HepG2 (cell line): ENCODE results near the gene RRP9. TPM values are rescaled to one million over a fixed set of nuclear protein-coding genes. Genes with fewer than 3 reads are reported as not detected.

Experiments
- ATAC-seq: fragments of 200-7000 bp; cut with Tn5 transposase; 3 replicates; pipeline ENCODE4 v1.9.1; 2020; ENCODE audit warnings: mild to moderate bottlenecking, moderate library complexity
- BruUV-seq: library from RNA; stranded (reverse); fragments of 400-500 nt; replicated peaks from 2 replicates; lab custom pipeline; 2021; lab: Mats Ljungman, UMichigan
- CTCF ChIA-PET: fragments of 300-600 bp; formaldehyde crosslinking; extraction: SDS; loops from one replicate; lab custom pipeline; 2021; ENCODE audit warnings: low total read pairs, inconsistent platforms, low intra/inter-chr PET ratio; lab: Yijun Ruan, JAX
- POLR2A ChIA-PET: fragments of 350-600 bp; sonication (Branson Sonifier 250); formaldehyde crosslinking; loops from one replicate; lab custom pipeline; 2020; ENCODE audit warnings: antibody characterized with exemption, inconsistent platforms; lab: Yijun Ruan, JAX
- DNase-seq: peaks from one replicate; pipeline ENCODE4 v3.0.0-alpha.2; 2015; ENCODE audit warnings: low spot score
- FAIRE-seq: peaks from 3 replicates; lab custom pipeline; 2011; peaks lifted over from hg19 to GRCh38; lab: Jason Lieb, UNC
- H2AFZ ChIP-seq: one replicate; pipeline ENCODE4 v1.6.1; 2011; ENCODE audit warnings: low read length, inconsistent platforms
- H3K27ac ChIP-seq: fragments of 300-600 bp; 3 replicates; pipeline ENCODE4 v1.8.0; 2011; ENCODE audit warnings: mixed run types, mild to moderate bottlenecking, mixed read lengths, low read length, inconsistent platforms; ENCODE audit not compliant: insufficient read depth; ENCODE audit errors: extremely low read length
- H3K27me3 ChIP-seq, 2 experiments: fragments of 200-600 bp in 1 of 2; 2 replicates in 1 of 2; 3 replicates in 1 of 2; pipeline versions ENCODE4 v1.6.0 to v1.8.0; 2011; ENCODE audit warnings: low read length in 2 of 2, mild to moderate bottlenecking in 2 of 2, moderate library complexity in 2 of 2, inconsistent platforms in 1 of 2; ENCODE audit not compliant: insufficient read depth in 2 of 2, control insufficient read depth in 1 of 2
- H3K36me3 ChIP-seq, 2 experiments: fragments of 200-600 bp in 1 of 2; replicated peaks in 1 of 2; 2 replicates in 1 of 2; 3 replicates in 1 of 2; pipeline versions ENCODE4 v1.5.1 to v1.8.0; 2011; ENCODE audit warnings: low read length in 2 of 2, inconsistent platforms in 1 of 2; ENCODE audit not compliant: insufficient read depth in 2 of 2, control insufficient read depth in 1 of 2
- H3K4me1 ChIP-seq: 2 replicates; pipeline ENCODE4 v1.5.1; 2012; ENCODE audit warnings: low read length, inconsistent platforms; ENCODE audit not compliant: insufficient read depth
- H3K4me2 ChIP-seq: 2 replicates; pipeline ENCODE4 v1.6.0; 2011; ENCODE audit warnings: low read depth, low read length, inconsistent platforms
- H3K4me3 ChIP-seq, 3 experiments: fragments of 200-600 bp in 1 of 3; sonication (generic), shearing (Covaris generic) in 1 of 3; replicated peaks in 1 of 3; 2 replicates each; pipeline ENCODE4 v1.5.1; 2011 to 2016; ENCODE audit warnings: low read length in 3 of 3, inconsistent platforms in 2 of 3, low read depth in 2 of 3, mild to moderate bottlenecking in 2 of 3, control low read depth in 1 of 3, mixed read lengths in 1 of 3; ENCODE audit not compliant: insufficient read depth in 1 of 3
- H3K79me2 ChIP-seq: one replicate; pipeline ENCODE4 v1.6.1; 2011; ENCODE audit warnings: low read length, inconsistent platforms; ENCODE audit not compliant: insufficient read depth
- H3K9ac ChIP-seq: 2 replicates; pipeline ENCODE4 v1.6.0; 2011; ENCODE audit warnings: mild to moderate bottlenecking, low read depth, low read length, inconsistent platforms; ENCODE audit not compliant: insufficient read depth
- H3K9me3 ChIP-seq: 2 replicates; pipeline ENCODE4 v1.5.1; 2012; ENCODE audit warnings: mild to moderate bottlenecking, low read length
- H4K20me1 ChIP-seq: 2 replicates; pipeline ENCODE4 v1.6.0; 2011; ENCODE audit warnings: inconsistent platforms, mild to moderate bottlenecking, low read length, moderate library complexity; ENCODE audit not compliant: insufficient read depth
- EHMT2 ChIP-seq: fragments of 200-600 bp; sonication (generic); IDR thresholded peaks from 2 replicates; pipeline ENCODE4 v1.7.0; 2017; ENCODE audit warnings: antibody characterized with exemption, low read depth, low read length, borderline replicate concordance
- GABPB1 ChIP-seq: IDR thresholded peaks from 2 replicates; pipeline ENCODE4 v1.6.1; 2016; ENCODE audit warnings: mild to moderate bottlenecking, missing genetic modification reagents, moderate library complexity, missing compliant biosample characterization
- HDAC6 ChIP-seq: fragments of 200-600 bp; sonication (generic); IDR thresholded peaks from 2 replicates; pipeline ENCODE4 v1.7.0; 2017; ENCODE audit warnings: mild to moderate bottlenecking, antibody characterized with exemption, low read length, low read depth
- KLF15 ChIP-seq: sonication (generic); formaldehyde crosslinking; IDR thresholded peaks from 2 replicates; pipeline ENCODE4 v1.8.1; 2023; ENCODE audit warnings: borderline replicate concordance, mild to moderate bottlenecking, inconsistent platforms, missing genetic modification reagents, mixed read lengths
- SOX5 ChIP-seq: IDR thresholded peaks from 2 replicates; pipeline ENCODE4 v1.6.1; 2016; ENCODE audit warnings: borderline replicate concordance
- SP1 ChIP-seq, 2 experiments: fragments of 450-650 bp in 1 of 2; sonication (generic) in 1 of 2; formaldehyde crosslinking in 1 of 2; IDR thresholded peaks; 2 replicates each; pipeline versions ENCODE4 v1.4.0 to v1.6.1; 2016 to 2020; ENCODE audit warnings: missing genetic modification reagents in 1 of 2
- TSC22D2 ChIP-seq: sonication (generic); formaldehyde crosslinking; IDR thresholded peaks from 2 replicates; pipeline ENCODE4 v1.5.1; 2020; ENCODE audit warnings: missing genetic modification reagents, mild to moderate bottlenecking, borderline replicate concordance
- ZBTB2 ChIP-seq: sonication (generic); formaldehyde crosslinking; IDR thresholded peaks from 2 replicates; pipeline ENCODE4 v1.8.0; 2022; ENCODE audit warnings: low read depth, missing genetic modification reagents
- ZNF160 ChIP-seq: sonication (generic); formaldehyde crosslinking; IDR thresholded peaks from 2 replicates; pipeline ENCODE4 v1.8.0; 2022; ENCODE audit warnings: mild to moderate bottlenecking, inconsistent platforms, missing genetic modification reagents
- ZNF644 ChIP-seq: IDR thresholded peaks from 2 replicates; pipeline ENCODE4 v1.6.1; 2016; ENCODE audit warnings: low read depth
- WGBS: methylation state at CpG from one replicate; pipeline ENCODE4 v1.1.6; 2017; ENCODE audit warnings: low lambda C conversion rate; 5-methylcytosine and 5-hydroxymethylcytosine counted together
- in situ Hi-C: cut with HindIII; loops from 2 replicates; pipeline ENCODE4 v1.10.0; 2017; ENCODE audit warnings: low pct_unique_long_range_greater_than_20kb; ENCODE audit not compliant: extremely low pct_ligation_motif_present
- intact Hi-C: fragments of 100-400 bp; cut with micrococcal nuclease; formaldehyde crosslinking; loops from one replicate; pipeline ENCODE4 v1.10.0; 2022; ENCODE audit not compliant: unreplicated experiment
- polyA plus RNA-seq, 8 experiments: library from polyadenylated mRNA; depleted of rRNA in 3 of 8; stranded (reverse) in 7 of 8; unstranded in 1 of 8; fragments of >200 nt; fragmentation: Illumina TruSeq in 4 of 8; extraction: Trizol in 4 of 8; gene quantifications; 2 replicates each; pipeline versions ENCODE4 v1.2.1 to v1.2.3, GENCODE V29; 2011 to 2016; ENCODE audit warnings: low read depth in 4 of 8, missing spikeins in 1 of 8, mixed read lengths in 1 of 8; ENCODE audit not compliant: insufficient read depth in 1 of 8
- total RNA-seq, 5 experiments: library from RNA; depleted of rRNA; stranded (reverse); fragments of >200 nt; fragmentation: Illumina TruSeq; extraction: Trizol; gene quantifications; 2 replicates each; pipeline ENCODE4 v1.2.3, GENCODE V29; 2016; ENCODE audit warnings: low read depth in 1 of 5

RRP9 gene
- total and polyA plus RNA-seq, 2 of the 13 experiments (the other 11 are each of a cell fraction or from before 2014, with no cell fraction given) = 14.8 to 44.0 TPM

DNA sequence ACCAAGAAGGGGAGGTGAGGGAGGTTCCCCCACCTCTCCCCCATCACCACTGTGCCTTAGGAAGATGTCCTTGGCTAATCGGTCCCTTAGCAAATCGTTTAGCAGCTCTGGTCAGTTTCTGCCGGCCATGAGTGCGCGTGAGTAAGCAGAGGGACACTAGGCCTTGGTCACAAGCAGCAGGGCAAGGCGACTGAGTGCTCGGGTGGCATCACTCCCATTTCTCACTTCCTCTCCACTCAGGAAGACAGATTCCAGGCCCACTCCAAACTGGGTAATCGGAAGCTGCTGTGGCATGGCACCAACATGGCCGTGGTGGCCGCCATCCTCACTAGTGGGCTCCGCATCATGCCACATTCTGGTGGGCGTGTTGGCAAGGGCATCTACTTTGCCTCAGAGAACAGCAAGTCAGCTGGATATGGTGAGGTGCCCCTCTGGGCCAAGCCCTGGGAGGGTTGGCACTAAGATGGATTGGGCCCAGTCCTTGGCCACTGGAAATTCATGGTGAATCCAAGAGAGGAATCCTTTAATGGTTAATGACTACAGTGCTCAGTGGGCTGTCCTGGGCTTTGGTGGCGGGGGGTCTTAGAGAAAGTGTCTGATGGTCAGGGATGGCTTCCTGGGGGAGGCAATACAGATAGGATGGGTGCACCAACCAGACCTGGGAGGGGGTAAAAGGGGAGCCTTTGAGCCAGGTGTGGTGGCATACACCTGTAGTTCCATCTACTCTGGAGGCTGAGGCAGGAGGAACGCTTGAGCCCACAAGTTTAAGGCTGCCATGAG is 4.4 kb upstream of the RRP9 start:
- H3K4me1 ChIP-seq = peaks cover 19% of the 10 kb centered on the region
- no peak overlapping the region for H3K4me3 ChIP-seq
- FAIRE-seq (no peak), DNase-seq (no peak), ATAC-seq (no peak)
- no peak overlapping the region for H2AFZ ChIP-seq
- H3K9ac ChIP-seq = no peak overlapping the region
- ChIA-PET POLR2A (interaction anchor here (0.7 kb wide), 1 partner anchor 14 kb away, joined by 3 read pairs; no protein-coding TSS in a partner anchor), CTCF (no interaction called here)
- no peak overlapping the region for H3K4me2 ChIP-seq
- TF ChIP-seq GABPB1 (CRISPR knock-in tag) (no peak), SOX5 (CRISPR knock-in tag) (no peak), EHMT2 (no peak), HDAC6 (no peak), SP1 (IDR thresholded peaks at IDR 0.05) (no peak), SP1 (CRISPR knock-in tag; IDR thresholded peaks at IDR 0.05) (no peak), ZBTB2 (CRISPR knock-in tag) (no peak), ZNF644 (CRISPR knock-in tag) (no peak), ZNF160 (CRISPR knock-in tag) (no peak), KLF15 (CRISPR knock-in tag) (no peak), TSC22D2 (CRISPR knock-in tag) (no peak)
- in situ Hi-C loops (no loop called here), intact Hi-C loops (no loop called here)
- H3K9me3 ChIP-seq = no peaks in the 10 kb centered on the region
- H3K27me3 ChIP-seq = no peaks in the 10 kb centered on the region; a peak in 1 of 5 replicates
- 97% methylated on average over 14 of the region's 14 CpGs for WGBS
- no peaks in the 10 kb centered on the region for H3K36me3 ChIP-seq
- H3K79me2 ChIP-seq = peaks cover 2% of the 10 kb centered on the region
- H3K27ac ChIP-seq = no peak overlapping the region
- no peaks in the 10 kb centered on the region for H4K20me1 ChIP-seq
- no TSS peak for BruUV-seq
